HepG2 (cell line): ENCODE results near the gene NECAB2.

Experiments
- CHD4 ChIP-seq: fragments of 200-600 bp; sonication (generic); IDR thresholded peaks from 2 replicates; pipeline ENCODE4 v1.7.0; 2017; ENCODE audit warnings: mild to moderate bottlenecking, low read length, borderline replicate concordance
- HDAC2 ChIP-seq: sonication (generic); formaldehyde crosslinking; IDR thresholded peaks from 2 replicates; pipeline ENCODE4 v1.4.0; 2020; ENCODE audit warnings: missing genetic modification reagents
- HNRNPK ChIP-seq: fragments of 200-400 bp; formaldehyde crosslinking; IDR thresholded peaks from 2 replicates; pipeline ENCODE4 v1.6.1; 2018; ENCODE audit warnings: low read length, low read depth, moderate library complexity, mild to moderate bottlenecking; ENCODE audit not compliant: poor library complexity, severe bottlenecking
- KDM3A ChIP-seq: IDR thresholded peaks from 2 replicates; pipeline ENCODE4 v1.6.1; 2018; ENCODE audit warnings: low read depth, missing compliant biosample characterization
- SRF ChIP-seq: IDR thresholded peaks from 2 replicates; pipeline ENCODE4 v1.6.1; 2011; ENCODE audit warnings: mild to moderate bottlenecking, low read depth, low read length, moderate library complexity
- SUZ12 ChIP-seq: fragments of 150-350 bp; IDR thresholded peaks from 2 replicates; pipeline ENCODE4 v1.6.1; 2014; ENCODE audit warnings: low read depth, low read length
- ZFX ChIP-seq: sonication (generic); formaldehyde crosslinking; IDR thresholded peaks from 2 replicates; pipeline ENCODE4 v1.4.0; 2020; ENCODE audit warnings: mild to moderate bottlenecking, low read depth, missing genetic modification reagents, moderate library complexity
- ZNF317 ChIP-seq: sonication (generic); formaldehyde crosslinking; IDR thresholded peaks from 2 replicates; pipeline ENCODE4 v1.5.0; 2020; ENCODE audit warnings: mild to moderate bottlenecking, missing genetic modification reagents
- TF ChIP-seq, protein P1 (sequence below): sonication (generic); formaldehyde crosslinking; IDR thresholded peaks from 2 replicates; pipeline ENCODE4 v1.9.0; 2021; ENCODE audit warnings: missing genetic modification reagents, borderline replicate concordance
- TF ChIP-seq, protein P2 (sequence below): sonication (generic); formaldehyde crosslinking; IDR thresholded peaks from 2 replicates; pipeline ENCODE4 v1.5.0; 2020; ENCODE audit warnings: missing genetic modification reagents
- TF ChIP-seq, protein P3 (sequence below): sonication (generic); formaldehyde crosslinking; IDR thresholded peaks from 2 replicates; pipeline ENCODE4 v1.4.0; 2020; ENCODE audit warnings: missing genetic modification reagents
- TF ChIP-seq, protein P4 (sequence below): sonication (generic); formaldehyde crosslinking; IDR thresholded peaks from 2 replicates; pipeline ENCODE4 v1.8.0; 2022; ENCODE audit warnings: mild to moderate bottlenecking, missing genetic modification reagents
- TF ChIP-seq, protein P5 (sequence below): sonication (generic); formaldehyde crosslinking; IDR thresholded peaks from 2 replicates; pipeline ENCODE4 v1.5.0; 2020; ENCODE audit warnings: mild to moderate bottlenecking, missing genetic modification reagents, moderate library complexity

DNA sequence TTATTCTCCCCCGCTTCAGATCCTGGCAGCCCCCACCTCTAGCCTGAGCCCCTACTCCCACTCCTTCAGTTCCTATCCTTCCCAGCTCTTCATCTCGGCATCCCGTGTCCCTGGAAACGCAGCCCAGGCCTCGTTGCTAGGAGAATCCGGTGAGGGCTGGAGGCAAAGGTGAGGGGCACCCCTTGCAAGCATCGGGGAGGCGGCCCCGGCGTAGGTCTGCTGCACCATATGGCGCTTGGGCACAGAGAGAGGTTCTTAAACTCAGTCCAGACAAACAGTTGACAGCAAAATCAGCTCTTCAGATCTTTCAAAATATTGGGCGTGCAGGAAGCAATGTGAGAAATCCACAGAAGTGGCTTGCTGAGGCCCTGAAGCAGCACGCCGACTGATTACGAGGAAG lies 59.6 kb downstream of the NECAB2 start:
- TF ChIP-seq KDM3A = no peak
- no peak for TF ChIP-seq ZFX (CRISPR knock-in tag)
- TF ChIP-seq, protein P1, sequence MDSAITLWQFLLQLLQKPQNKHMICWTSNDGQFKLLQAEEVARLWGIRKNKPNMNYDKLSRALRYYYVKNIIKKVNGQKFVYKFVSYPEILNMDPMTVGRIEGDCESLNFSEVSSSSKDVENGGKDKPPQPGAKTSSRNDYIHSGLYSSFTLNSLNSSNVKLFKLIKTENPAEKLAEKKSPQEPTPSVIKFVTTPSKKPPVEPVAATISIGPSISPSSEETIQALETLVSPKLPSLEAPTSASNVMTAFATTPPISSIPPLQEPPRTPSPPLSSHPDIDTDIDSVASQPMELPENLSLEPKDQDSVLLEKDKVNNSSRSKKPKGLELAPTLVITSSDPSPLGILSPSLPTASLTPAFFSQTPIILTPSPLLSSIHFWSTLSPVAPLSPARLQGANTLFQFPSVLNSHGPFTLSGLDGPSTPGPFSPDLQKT (CRISPR knock-in tag) = no peak
- TF ChIP-seq CHD4 = no peak
- TF ChIP-seq, protein P2, sequence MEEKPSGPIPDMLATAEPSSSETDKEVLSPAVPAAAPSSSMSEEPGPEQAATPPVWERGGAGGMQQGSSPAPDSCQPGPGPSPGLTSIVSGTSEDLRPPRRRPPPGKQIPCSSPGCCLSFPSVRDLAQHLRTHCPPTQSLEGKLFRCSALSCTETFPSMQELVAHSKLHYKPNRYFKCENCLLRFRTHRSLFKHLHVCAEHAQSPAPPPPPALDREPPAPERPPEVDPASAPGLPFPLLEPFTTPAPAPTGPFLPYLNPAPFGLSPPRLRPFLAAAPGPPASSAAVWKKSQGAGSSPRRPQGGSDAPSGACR (CRISPR knock-in tag) = no peak
- TF ChIP-seq HDAC2 = no peak
- TF ChIP-seq ZNF317 (CRISPR knock-in tag) = no peak
- TF ChIP-seq, protein P3, sequence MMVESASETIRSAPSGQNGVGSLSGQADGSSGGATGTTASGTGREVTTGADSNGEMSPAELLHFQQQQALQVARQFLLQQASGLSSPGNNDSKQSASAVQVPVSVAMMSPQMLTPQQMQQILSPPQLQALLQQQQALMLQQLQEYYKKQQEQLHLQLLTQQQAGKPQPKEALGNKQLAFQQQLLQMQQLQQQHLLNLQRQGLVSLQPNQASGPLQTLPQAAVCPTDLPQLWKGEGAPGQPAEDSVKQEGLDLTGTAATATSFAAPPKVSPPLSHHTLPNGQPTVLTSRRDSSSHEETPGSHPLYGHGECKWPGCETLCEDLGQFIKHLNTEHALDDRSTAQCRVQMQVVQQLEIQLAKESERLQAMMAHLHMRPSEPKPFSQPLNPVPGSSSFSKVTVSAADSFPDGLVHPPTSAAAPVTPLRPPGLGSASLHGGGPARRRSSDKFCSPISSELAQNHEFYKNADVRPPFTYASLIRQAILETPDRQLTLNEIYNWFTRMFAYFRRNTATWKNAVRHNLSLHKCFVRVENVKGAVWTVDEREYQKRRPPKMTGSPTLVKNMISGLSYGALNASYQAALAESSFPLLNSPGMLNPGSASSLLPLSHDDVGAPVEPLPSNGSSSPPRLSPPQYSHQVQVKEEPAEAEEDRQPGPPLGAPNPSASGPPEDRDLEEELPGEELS (CRISPR knock-in tag) = no peak
- no peak for TF ChIP-seq SRF
- TF ChIP-seq, protein P4, sequence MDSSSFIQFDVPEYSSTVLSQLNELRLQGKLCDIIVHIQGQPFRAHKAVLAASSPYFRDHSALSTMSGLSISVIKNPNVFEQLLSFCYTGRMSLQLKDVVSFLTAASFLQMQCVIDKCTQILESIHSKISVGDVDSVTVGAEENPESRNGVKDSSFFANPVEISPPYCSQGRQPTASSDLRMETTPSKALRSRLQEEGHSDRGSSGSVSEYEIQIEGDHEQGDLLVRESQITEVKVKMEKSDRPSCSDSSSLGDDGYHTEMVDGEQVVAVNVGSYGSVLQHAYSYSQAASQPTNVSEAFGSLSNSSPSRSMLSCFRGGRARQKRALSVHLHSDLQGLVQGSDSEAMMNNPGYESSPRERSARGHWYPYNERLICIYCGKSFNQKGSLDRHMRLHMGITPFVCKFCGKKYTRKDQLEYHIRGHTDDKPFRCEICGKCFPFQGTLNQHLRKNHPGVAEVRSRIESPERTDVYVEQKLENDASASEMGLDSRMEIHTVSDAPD = no peak
- no peak for TF ChIP-seq SUZ12
- TF ChIP-seq, protein P5, sequence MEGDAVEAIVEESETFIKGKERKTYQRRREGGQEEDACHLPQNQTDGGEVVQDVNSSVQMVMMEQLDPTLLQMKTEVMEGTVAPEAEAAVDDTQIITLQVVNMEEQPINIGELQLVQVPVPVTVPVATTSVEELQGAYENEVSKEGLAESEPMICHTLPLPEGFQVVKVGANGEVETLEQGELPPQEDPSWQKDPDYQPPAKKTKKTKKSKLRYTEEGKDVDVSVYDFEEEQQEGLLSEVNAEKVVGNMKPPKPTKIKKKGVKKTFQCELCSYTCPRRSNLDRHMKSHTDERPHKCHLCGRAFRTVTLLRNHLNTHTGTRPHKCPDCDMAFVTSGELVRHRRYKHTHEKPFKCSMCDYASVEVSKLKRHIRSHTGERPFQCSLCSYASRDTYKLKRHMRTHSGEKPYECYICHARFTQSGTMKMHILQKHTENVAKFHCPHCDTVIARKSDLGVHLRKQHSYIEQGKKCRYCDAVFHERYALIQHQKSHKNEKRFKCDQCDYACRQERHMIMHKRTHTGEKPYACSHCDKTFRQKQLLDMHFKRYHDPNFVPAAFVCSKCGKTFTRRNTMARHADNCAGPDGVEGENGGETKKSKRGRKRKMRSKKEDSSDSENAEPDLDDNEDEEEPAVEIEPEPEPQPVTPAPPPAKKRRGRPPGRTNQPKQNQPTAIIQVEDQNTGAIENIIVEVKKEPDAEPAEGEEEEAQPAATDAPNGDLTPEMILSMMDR (CRISPR knock-in tag) = no peak
- no peak for TF ChIP-seq HNRNPK
